ENCODE data around the gene MCUB.

GRCh38 chr4:109548655-109549054 lies 11.4 kb upstream of the MCUB start:
- no peak for TF ChIP-seq ZNF3 (CRISPR knock-in tag; IDR thresholded peaks at IDR 0.05)
- TF ChIP-seq ZKSCAN1 (IDR thresholded peaks at IDR 0.05; ENCODE audit: low read depth, low read length), result no peak
